Measurements from ENCODE around the gene GNAI1. TPM values are rescaled to one million over a fixed set of nuclear protein-coding genes. Genes with fewer than 3 reads are reported as not detected.

The GNAI1 gene
- total and polyA plus RNA-seq, 10 of the 15 experiments (the other 5 are each of a cell fraction or from before 2014, with no cell fraction given): not detected

GRCh38 chr7:80133361-80134114 is 1.1 kb upstream of the GNAI1 start (continued):
- TF ChIP-seq ZNF207 (IDR thresholded peaks at IDR 0.05; ENCODE audit: borderline replicate concordance): no peak

- H3K4me3 ChIP-seq: no peak overlapping the region
- no peak overlapping the region for H3K4me2 ChIP-seq (ENCODE audit: control insufficient read depth, insufficient read depth)
- no peaks in the 10 kb centered on the region for H4K20me1 ChIP-seq (ENCODE audit: control insufficient read depth, insufficient read depth)
- no peak for ATAC-seq
- intact Hi-C loops (cut with micrococcal nuclease; ENCODE audit: unreplicated experiment): no loop called here
- WGBS (ENCODE audit: insufficient coverage, insufficient replicate concordance, low lambda C conversion rate, missing lambda C conversion rate): 29% methylated on average over 12 of the region's 12 CpGs
- no peak for DNase-seq (ENCODE audit: low read depth, low spot score)
- H3K36me3 ChIP-seq (ENCODE audit: control insufficient read depth in 2 of 2, insufficient read depth in 2 of 2, low read length in 1 of 2): no peaks in the 10 kb centered on the region
- SMC1A ChIA-PET (ENCODE audit: uncharacterized antibody, unreplicated experiment): no interaction called here
- in situ Hi-C loops (cut with MboI): no loop called here
- no peak overlapping the region for H3K9ac ChIP-seq (ENCODE audit: control insufficient read depth, insufficient read depth, low read length)
- no peaks in the 10 kb centered on the region for H3K79me2 ChIP-seq (ENCODE audit: control insufficient read depth, insufficient read depth, low read length)
- CTCF ChIA-PET: interaction anchor here (0.7 kb wide), 1 partner anchor 13 kb away, joined by 5 read pairs; no protein-coding TSS in a partner anchor
- no peak for TF ChIP-seq SIN3A (IDR thresholded peaks at IDR 0.05; ENCODE audit: low read depth, low read length)
- no peak for TF ChIP-seq ZNF274 (IDR thresholded peaks at IDR 0.05; ENCODE audit: insufficient read depth, insufficient read length)
- TF ChIP-seq RB1 (IDR thresholded peaks at IDR 0.05; ENCODE audit: borderline replicate concordance): no peak
- no peak for TF ChIP-seq RAD51 (IDR thresholded peaks at IDR 0.05)
- TF ChIP-seq RELA (IDR thresholded peaks at IDR 0.05; ENCODE audit: borderline replicate concordance, partially characterized antibody): no peak
- TF ChIP-seq ZNF622 (IDR thresholded peaks at IDR 0.05): no peak
- TF ChIP-seq WRNIP1 (IDR thresholded peaks at IDR 0.05; ENCODE audit: borderline replicate concordance, low read depth, low read length): no peak
- no peak for TF ChIP-seq RFX5 (IDR thresholded peaks at IDR 0.05; ENCODE audit: low read depth, low read length)
- TF ChIP-seq E4F1 (IDR thresholded peaks at IDR 0.05; ENCODE audit: borderline replicate concordance, partially characterized antibody): no peak
- no peak for TF ChIP-seq POLR2AphosphoS5 (IDR thresholded peaks at IDR 0.05; ENCODE audit: low read length)
- TF ChIP-seq TBL1XR1 (IDR thresholded peaks at IDR 0.05; ENCODE audit: low read depth, low read length): no peak
- no peak for TF ChIP-seq ETV6 (conservative IDR thresholded peaks at IDR 0.05 in 1 of 2, IDR thresholded peaks at IDR 0.05 in 1 of 2; ENCODE audit: borderline replicate concordance in 1 of 2, low read depth in 1 of 2)
- no peak for TF ChIP-seq JUND (IDR thresholded peaks at IDR 0.05; ENCODE audit: low read depth, low read length)
- TF ChIP-seq STAT3 (IDR thresholded peaks at IDR 0.05; ENCODE audit: low read depth, low read length): no peak
- no peak for TF ChIP-seq MLLT1 (IDR thresholded peaks at IDR 0.05)
- TF ChIP-seq CREB1 (IDR thresholded peaks at IDR 0.05; ENCODE audit: low read depth): no peak
- no peak for TF ChIP-seq ASH2L (IDR thresholded peaks at IDR 0.05; ENCODE audit: borderline replicate concordance, low read depth)
- TF ChIP-seq TARDBP (IDR thresholded peaks at IDR 0.05; ENCODE audit: borderline replicate concordance): no peak
- no peak overlapping the region for H3K27ac ChIP-seq (ENCODE audit: control insufficient read depth, insufficient read depth)
- H3K9me3 ChIP-seq (replicated peaks; ENCODE audit: control insufficient read depth, insufficient read depth, low read length): no peaks in the 10 kb centered on the region; the same call in 2 of the 3 replicates
- RAD21 ChIA-PET (ENCODE audit: unreplicated experiment): no interaction called here
- BruUV-seq (replicated peaks): no TSS peak
- H2AFZ ChIP-seq (ENCODE audit: control insufficient read depth, low read depth, low read length): no peak overlapping the region
- no peaks in the 10 kb centered on the region for H3K4me1 ChIP-seq (ENCODE audit: control insufficient read depth, insufficient read depth, low read length)
- FAIRE-seq: no peak
- H3K27me3 ChIP-seq (replicated peaks in 1 of 2; ENCODE audit: control insufficient read depth in 2 of 2, insufficient read depth in 2 of 2, low read length in 1 of 2): peaks cover 3 to 5% of the 10 kb centered on the region in 2 experiments; a peak in 2 of 4 replicates
- POLR2A ChIA-PET: no interaction called here
Measured at GRCh38 chr7:80134115-80134535, 506 bp upstream of the GNAI1 start.

All from GM12878 (cell line).